ENCODE data around the gene CBLN1. TPM values are rescaled to one million over a fixed set of nuclear protein-coding genes. Genes with fewer than 3 reads are reported as not detected.

The CBLN1 gene
- total and polyA plus RNA-seq, 2 experiments from 2014 or later: 1.2 to 6.4 TPM

DNA sequence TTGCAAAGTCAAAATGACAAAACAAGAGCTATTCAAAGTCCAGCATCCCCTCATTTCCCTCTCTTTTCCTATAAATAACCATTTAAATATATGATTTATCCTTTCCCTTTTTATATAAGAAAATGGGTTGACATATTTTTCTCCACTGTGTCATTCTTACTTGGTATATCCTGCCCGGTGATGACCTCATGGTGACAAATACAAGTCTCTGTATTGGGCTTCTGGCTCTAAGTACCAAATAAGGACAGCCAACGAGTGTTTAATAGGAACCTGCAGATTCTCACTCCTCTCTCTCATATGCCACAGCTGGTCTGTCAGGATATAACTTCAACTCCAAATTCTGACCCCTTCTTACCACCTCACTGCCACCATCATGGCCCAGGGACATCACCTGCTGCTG is 25.5 kb upstream of the CBLN1 start:
- H3F3A ChIP-seq (replicated peaks; ENCODE audit: low read depth): no peaks in the 10 kb centered on the region
- no peak overlapping the region for H3K4me3 ChIP-seq
- no peaks in the 10 kb centered on the region for H3K36me3 ChIP-seq (ENCODE audit: insufficient read depth)
- H3K4me1 Mint-ChIP-seq: peaks cover 12% of the 10 kb centered on the region; the same call in 2 of the 3 replicates
- H3K4me1 ChIP-seq (ENCODE audit: insufficient read depth): peaks cover 5% of the 10 kb centered on the region
- no peaks in the 10 kb centered on the region for H4K20me1 ChIP-seq (replicated peaks; ENCODE audit: insufficient read depth)
- H2AFZ ChIP-seq: no peak overlapping the region
- H3K27ac Mint-ChIP-seq: no peak overlapping the region
- TF ChIP-seq EZH2phosphoT487 (IDR thresholded peaks at IDR 0.05; ENCODE audit: unreplicated experiment) (no peak), POLR2AphosphoS5 (IDR thresholded peaks at IDR 0.05; ENCODE audit: low read depth) (no peak), STAT1 (IDR thresholded peaks at IDR 0.05; ENCODE audit: unreplicated experiment) (no peak), EZH2 (IDR thresholded peaks at IDR 0.05; ENCODE audit: low read depth, unreplicated experiment) (no peak), ZNF331 (CRISPR knock-in tag; IDR thresholded peaks at IDR 0.05; ENCODE audit: low read depth) (no peak), CREB1 (CRISPR knock-in tag; IDR thresholded peaks at IDR 0.05; ENCODE audit: low read depth) (no peak), ZNF114 (CRISPR knock-in tag; IDR thresholded peaks at IDR 0.05) (no peak), JUNB (IDR thresholded peaks at IDR 0.05; ENCODE audit: unreplicated experiment) (no peak), NANOG (IDR thresholded peaks at IDR 0.05; ENCODE audit: borderline replicate concordance) (no peak)
- TF ChIP-seq, protein P1, sequence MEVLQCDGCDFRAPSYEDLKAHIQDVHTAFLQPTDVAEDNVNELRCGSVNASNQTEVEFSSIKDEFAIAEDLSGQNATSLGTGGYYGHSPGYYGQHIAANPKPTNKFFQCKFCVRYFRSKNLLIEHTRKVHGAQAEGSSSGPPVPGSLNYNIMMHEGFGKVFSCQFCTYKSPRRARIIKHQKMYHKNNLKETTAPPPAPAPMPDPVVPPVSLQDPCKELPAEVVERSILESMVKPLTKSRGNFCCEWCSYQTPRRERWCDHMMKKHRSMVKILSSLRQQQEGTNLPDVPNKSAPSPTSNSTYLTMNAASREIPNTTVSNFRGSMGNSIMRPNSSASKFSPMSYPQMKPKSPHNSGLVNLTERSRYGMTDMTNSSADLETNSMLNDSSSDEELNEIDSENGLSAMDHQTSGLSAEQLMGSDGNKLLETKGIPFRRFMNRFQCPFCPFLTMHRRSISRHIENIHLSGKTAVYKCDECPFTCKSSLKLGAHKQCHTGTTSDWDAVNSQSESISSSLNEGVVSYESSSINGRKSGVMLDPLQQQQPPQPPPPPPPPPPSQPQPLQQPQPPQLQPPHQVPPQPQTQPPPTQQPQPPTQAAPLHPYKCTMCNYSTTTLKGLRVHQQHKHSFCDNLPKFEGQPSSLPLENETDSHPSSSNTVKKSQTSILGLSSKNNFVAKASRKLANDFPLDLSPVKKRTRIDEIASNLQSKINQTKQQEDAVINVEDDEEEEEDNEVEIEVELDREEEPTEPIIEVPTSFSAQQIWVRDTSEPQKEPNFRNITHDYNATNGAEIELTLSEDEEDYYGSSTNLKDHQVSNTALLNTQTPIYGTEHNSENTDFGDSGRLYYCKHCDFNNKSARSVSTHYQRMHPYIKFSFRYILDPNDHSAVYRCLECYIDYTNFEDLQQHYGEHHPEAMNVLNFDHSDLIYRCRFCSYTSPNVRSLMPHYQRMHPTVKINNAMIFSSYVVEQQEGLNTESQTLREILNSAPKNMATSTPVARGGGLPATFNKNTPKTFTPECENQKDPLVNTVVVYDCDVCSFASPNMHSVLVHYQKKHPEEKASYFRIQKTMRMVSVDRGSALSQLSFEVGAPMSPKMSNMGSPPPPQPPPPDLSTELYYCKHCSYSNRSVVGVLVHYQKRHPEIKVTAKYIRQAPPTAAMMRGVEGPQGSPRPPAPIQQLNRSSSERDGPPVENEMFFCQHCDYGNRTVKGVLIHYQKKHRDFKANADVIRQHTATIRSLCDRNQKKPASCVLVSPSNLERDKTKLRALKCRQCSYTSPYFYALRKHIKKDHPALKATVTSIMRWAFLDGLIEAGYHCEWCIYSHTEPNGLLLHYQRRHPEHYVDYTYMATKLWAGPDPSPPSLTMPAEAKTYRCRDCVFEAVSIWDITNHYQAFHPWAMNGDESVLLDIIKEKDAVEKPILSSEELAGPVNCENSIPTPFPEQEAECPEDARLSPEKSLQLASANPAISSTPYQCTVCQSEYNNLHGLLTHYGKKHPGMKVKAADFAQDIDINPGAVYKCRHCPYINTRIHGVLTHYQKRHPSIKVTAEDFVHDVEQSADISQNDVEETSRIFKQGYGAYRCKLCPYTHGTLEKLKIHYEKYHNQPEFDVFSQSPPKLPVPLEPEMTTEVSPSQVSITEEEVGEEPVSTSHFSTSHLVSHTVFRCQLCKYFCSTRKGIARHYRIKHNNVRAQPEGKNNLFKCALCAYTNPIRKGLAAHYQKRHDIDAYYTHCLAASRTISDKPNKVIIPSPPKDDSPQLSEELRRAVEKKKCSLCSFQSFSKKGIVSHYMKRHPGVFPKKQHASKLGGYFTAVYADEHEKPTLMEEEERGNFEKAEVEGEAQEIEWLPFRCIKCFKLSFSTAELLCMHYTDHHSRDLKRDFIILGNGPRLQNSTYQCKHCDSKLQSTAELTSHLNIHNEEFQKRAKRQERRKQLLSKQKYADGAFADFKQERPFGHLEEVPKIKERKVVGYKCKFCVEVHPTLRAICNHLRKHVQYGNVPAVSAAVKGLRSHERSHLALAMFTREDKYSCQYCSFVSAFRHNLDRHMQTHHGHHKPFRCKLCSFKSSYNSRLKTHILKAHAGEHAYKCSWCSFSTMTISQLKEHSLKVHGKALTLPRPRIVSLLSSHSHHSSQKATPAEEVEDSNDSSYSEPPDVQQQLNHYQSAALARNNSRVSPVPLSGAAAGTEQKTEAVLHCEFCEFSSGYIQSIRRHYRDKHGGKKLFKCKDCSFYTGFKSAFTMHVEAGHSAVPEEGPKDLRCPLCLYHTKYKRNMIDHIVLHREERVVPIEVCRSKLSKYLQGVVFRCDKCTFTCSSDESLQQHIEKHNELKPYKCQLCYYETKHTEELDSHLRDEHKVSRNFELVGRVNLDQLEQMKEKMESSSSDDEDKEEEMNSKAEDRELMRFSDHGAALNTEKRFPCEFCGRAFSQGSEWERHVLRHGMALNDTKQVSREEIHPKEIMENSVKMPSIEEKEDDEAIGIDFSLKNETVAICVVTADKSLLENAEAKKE (CRISPR knock-in tag; IDR thresholded peaks at IDR 0.05): no peak
- TF ChIP-seq, protein P2, sequence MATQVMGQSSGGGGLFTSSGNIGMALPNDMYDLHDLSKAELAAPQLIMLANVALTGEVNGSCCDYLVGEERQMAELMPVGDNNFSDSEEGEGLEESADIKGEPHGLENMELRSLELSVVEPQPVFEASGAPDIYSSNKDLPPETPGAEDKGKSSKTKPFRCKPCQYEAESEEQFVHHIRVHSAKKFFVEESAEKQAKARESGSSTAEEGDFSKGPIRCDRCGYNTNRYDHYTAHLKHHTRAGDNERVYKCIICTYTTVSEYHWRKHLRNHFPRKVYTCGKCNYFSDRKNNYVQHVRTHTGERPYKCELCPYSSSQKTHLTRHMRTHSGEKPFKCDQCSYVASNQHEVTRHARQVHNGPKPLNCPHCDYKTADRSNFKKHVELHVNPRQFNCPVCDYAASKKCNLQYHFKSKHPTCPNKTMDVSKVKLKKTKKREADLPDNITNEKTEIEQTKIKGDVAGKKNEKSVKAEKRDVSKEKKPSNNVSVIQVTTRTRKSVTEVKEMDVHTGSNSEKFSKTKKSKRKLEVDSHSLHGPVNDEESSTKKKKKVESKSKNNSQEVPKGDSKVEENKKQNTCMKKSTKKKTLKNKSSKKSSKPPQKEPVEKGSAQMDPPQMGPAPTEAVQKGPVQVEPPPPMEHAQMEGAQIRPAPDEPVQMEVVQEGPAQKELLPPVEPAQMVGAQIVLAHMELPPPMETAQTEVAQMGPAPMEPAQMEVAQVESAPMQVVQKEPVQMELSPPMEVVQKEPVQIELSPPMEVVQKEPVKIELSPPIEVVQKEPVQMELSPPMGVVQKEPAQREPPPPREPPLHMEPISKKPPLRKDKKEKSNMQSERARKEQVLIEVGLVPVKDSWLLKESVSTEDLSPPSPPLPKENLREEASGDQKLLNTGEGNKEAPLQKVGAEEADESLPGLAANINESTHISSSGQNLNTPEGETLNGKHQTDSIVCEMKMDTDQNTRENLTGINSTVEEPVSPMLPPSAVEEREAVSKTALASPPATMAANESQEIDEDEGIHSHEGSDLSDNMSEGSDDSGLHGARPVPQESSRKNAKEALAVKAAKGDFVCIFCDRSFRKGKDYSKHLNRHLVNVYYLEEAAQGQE (IDR thresholded peaks at IDR 0.05; ENCODE audit: unreplicated experiment): no peak
- TF ChIP-seq, protein P3, sequence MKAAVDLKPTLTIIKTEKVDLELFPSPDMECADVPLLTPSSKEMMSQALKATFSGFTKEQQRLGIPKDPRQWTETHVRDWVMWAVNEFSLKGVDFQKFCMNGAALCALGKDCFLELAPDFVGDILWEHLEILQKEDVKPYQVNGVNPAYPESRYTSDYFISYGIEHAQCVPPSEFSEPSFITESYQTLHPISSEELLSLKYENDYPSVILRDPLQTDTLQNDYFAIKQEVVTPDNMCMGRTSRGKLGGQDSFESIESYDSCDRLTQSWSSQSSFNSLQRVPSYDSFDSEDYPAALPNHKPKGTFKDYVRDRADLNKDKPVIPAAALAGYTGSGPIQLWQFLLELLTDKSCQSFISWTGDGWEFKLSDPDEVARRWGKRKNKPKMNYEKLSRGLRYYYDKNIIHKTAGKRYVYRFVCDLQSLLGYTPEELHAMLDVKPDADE (IDR thresholded peaks at IDR 0.05): no peak
- TF ChIP-seq, protein P4, sequence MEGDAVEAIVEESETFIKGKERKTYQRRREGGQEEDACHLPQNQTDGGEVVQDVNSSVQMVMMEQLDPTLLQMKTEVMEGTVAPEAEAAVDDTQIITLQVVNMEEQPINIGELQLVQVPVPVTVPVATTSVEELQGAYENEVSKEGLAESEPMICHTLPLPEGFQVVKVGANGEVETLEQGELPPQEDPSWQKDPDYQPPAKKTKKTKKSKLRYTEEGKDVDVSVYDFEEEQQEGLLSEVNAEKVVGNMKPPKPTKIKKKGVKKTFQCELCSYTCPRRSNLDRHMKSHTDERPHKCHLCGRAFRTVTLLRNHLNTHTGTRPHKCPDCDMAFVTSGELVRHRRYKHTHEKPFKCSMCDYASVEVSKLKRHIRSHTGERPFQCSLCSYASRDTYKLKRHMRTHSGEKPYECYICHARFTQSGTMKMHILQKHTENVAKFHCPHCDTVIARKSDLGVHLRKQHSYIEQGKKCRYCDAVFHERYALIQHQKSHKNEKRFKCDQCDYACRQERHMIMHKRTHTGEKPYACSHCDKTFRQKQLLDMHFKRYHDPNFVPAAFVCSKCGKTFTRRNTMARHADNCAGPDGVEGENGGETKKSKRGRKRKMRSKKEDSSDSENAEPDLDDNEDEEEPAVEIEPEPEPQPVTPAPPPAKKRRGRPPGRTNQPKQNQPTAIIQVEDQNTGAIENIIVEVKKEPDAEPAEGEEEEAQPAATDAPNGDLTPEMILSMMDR (conservative IDR thresholded peaks at IDR 0.05; ENCODE audit: low read depth in 2 of 2): no peak
- H3K36me3 Mint-ChIP-seq (ENCODE audit: low read depth): no peaks in the 10 kb centered on the region
- H3K4me3 Mint-ChIP-seq: no peak overlapping the region
- no peaks in the 10 kb centered on the region for H3K27me3 Mint-ChIP-seq (ENCODE audit: insufficient read depth, low read depth, poor library complexity)
- H3K79me2 ChIP-seq (replicated peaks; ENCODE audit: insufficient read depth): no peaks in the 10 kb centered on the region
- H3K27me3 ChIP-seq (ENCODE audit: insufficient read depth): no peaks in the 10 kb centered on the region; the same call in 1 of the 2 replicates
- no peaks in the 10 kb centered on the region; the same call in 2 of the 3 replicates for H3K9me3 Mint-ChIP-seq
- ATAC-seq (no peak), DNase-seq (ENCODE audit: low spot score) (no peak)
- H3K9me2 ChIP-seq (ENCODE audit: insufficient read depth): 0 out of 2 replicates have a peak, but pooled peaks cover 7% of the 10 kb centered on the region
- H3K4me2 ChIP-seq: no peak overlapping the region
- no peak overlapping the region for H3K27ac ChIP-seq (ENCODE audit: low read depth)
